NCI-H2107 (cell line): ENCODE measurements around the gene CCDC142.
"Not testable (repeated sequence)": the region's sequence is repeated elsewhere in the genome, so short reads cannot be mapped to it uniquely, and the experiment has no call there.

ENCODE experiments used
- DNase-seq: peaks from one replicate; lab custom pipeline; 2025; lab: John Stamatoyannopoulos, UW

Gene CCDC142

DNA sequence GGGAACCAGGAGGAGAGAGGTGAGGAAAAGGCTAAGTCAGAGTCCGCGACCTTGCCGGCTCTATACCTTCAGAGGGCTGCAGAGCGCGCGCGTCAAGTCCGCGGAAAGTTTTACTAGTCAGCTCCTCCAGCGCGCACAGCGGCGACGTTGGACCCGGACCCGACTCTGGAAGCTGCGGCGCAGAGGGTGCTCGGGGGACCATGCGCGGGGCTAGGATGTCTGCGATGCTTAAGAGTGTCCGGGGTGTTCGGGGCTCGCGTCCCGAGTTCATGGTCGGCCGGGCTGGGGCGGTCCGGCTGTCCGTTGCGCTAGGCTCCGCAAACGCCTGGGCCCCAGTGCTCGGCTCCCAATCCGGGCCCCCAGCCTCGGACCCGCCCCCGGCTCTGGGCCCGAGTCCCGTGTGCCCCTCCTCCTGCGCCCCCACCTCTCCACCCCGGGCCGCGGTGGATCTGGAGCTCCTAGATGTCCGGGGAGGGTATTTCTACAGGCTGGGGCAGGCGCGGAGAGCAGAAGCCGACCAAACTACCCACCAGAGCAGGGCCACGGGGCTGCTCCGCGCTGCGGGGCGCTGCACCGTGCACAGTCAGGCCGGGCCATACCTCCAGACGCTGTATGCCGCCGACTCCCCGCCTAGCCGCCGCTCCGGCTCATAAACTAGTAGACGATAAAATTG, 16.6 kb upstream of the CCDC142 start, which contains the start of gene LBX2:
TSS of gene LBX2 (minus strand) at position 337 of the 673 bp plus-strand sequence. CDS start at position 271, 66 bp downstream.
- DNase-seq = no peak

DNA sequence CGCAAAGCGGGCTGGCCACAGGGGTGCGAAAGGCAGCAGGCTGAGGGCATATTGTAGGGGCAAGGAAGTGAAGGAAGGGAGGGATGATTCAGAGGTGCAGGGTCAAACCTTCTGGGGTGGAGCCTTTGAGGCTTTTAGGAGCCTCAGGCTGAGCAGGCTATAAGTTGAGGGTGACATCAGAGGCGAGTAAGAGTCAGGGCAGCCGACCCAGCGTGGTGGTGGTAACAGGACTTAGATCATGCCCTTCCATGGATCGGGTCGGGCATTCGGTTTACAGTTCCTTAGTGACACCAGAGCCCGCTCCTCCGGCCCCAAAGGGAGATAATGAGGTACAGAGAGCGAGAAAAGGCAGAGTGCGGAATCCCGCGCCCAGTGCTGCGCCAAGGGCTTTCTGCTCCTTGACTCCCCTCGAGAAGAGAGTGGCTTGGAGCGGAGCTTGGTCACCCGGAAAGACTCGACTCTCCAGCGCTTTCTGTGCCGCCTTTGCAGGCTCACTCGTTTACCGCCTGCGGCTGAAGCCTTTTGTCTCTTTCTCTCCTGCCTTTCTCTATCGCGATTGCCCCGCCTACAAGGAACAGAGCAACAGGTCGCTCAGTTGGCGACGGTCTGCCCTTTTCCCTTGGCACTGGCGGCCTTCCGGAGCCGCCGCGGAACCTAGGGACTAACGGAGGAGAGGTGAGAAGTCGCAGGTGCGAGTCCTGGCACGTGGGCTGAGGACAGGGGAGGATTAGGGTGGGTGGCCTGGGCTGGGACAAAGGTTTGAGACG, 15.9 kb upstream of the CCDC142 start:
- no peak for DNase-seq

- DNase-seq = no peak
These were observed 15.1 kb upstream of the CCDC142 start for GRCh38 chr2:74497777-74498499.

- DNase-seq = no peak
These were observed 14.4 kb upstream of the CCDC142 start for GRCh38 chr2:74496997-74497776.

DNA sequence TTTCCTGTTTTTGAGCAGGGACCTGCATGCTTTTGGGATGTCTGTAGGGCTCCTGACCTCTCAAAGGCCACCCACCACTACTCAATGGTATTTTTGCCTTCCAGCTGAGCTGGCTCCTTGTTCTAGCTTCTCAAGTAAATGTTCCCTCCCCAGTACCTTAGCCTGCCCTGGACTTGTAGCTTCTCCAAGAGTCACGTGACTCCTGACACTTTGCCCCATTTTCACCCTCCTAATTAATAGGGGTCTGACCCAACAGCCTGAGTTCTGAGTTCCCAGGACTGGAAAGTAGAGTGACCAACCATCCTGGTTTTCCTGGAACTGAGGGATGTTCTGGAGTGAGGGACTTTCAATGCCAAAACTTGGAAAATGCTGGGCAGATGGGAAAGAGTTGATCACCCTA, 12.6 kb upstream of the CCDC142 start:
- no peak for DNase-seq

DNA sequence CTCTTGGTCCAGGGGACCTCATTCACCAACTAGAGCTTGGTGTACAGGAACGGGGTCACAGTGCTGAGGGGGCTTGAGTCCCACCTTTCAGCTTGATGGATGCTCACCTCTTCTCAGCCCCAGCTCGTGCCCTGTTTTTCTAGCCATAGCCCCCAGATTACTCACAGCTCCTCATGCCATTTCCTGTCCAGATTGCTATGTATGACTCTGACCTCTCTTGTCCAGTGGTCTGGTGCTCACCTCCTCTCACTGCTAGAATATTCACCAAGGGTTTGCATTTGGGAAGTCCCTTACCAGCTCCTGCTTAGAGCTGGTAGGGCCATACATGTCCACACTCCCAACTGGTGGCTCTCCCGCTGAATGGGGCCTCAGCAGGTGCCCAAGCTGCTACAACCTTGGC, 10.7 kb upstream of the CCDC142 start:
- no peak for DNase-seq

GRCh38 chr2:74491648-74492544, 9.1 kb upstream of the CCDC142 start:
- DNase-seq = no peak

DNA sequence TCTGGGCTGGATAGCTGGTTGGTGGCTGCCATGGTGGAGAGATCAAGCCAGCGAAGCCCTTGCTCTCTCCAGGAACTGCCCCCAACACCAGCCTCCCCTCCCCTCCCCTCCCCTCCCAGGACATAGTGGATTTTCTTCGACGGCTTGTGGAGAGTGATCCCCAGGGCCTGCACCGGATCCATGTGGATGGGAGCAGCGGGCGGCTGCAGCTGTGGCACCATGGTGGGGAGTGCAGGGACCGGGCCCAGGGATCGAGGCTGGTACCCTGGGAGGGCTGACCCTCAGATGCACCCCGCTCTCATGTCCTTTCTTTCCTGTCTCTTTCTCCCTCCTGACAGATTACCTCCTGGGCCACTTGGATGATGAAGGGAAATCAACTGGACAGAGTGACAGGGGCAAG, 7.1 kb upstream of the CCDC142 start:
- no peak for DNase-seq

GRCh38 chr2:74488643-74489481, 6.1 kb upstream of the CCDC142 start:
- DNase-seq = no peak

DNA sequence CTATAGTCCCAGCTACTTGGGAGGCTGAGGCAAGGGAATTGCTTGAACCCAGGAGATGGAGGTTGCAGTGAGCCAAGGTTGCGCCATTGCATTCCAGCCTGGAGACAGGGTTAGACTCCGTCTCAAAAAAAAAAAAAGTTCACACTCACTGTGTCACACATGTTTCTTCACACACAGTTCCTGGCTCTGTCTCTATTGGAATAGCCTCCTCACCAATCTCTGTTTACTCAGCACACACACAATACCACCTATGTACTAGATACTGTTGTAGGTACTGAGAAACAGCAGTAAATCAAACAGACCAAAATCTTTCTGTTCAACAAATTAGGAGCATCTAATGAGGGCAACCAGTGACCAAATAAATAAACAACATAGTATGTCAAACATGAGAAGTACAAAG, 3.3 kb upstream of the CCDC142 start:
- no peak for DNase-seq

DNA sequence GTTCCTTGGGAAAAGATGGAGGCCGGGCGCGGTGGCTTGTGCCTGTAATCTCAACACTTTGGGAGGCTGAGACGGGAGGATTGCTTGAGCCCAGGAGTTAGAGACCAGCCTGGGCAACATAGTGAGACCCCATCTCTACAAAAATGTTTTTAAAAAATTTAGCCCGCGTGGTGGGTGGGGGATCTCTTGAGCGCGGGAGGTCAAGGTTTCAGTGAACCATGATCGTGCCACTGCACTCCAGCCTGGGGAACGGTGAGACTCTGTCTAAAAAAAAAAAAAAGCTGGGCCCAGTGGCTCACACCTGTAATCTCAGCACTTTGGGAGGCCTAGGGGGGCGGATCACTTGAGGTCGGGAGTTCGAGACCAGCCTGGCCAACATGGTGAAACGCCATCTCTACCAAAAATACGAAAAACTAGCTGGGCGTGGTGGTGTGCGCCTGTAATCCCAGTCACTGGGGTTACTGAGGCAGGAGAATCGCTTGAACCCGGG, 922 bp upstream of the CCDC142 start:
- DNase-seq = not testable (repeated sequence)

DNA sequence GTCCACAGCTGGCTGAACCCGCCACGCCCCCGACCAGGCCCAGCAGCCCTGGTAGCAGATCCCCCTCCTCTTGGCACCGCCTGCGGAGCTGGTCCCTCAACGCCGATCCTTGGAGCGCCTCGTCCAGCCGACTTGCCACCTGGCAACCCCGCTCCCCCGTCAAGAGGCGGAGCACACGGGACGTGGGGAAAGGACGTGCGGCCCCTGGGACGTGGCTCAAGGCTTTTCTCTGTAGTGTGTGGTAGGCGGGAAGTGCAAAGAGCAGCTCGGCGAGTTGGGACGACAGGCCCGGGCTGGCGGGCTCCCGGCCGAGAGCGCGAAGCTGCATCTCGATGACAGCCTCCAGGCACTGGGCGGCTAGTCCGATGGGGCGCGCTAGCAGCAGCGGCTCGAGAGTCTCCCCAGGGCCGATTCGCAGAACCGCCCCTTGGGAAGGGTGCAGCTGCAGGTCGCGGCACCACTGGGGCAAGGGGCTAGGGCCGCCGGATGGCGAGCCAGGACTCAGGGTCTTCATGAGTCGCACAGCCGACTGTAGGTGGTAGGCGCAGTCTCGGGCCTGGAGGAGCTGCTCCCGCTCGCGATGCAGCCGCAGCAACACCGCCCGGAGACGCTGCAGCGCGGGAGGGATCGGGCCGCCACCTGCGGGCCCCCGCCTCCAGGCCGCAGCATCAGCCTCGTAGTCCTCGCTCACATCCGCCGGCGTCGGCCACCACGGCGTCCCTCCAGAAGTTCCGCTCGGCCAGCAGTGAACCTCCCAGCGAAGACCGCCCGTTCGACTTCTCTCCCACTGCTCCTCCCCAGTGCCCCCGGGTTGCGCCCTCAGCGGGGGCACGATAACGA, 617 bp downstream of the CCDC142 start:
- DNase-seq = no peak

GRCh38 chr2:74481431-74481830, 1.4 kb downstream of the CCDC142 start:
- no peak for DNase-seq

GRCh38 chr2:74474899-74475298, 7.9 kb downstream of the CCDC142 start:
- DNase-seq = no peak

DNA sequence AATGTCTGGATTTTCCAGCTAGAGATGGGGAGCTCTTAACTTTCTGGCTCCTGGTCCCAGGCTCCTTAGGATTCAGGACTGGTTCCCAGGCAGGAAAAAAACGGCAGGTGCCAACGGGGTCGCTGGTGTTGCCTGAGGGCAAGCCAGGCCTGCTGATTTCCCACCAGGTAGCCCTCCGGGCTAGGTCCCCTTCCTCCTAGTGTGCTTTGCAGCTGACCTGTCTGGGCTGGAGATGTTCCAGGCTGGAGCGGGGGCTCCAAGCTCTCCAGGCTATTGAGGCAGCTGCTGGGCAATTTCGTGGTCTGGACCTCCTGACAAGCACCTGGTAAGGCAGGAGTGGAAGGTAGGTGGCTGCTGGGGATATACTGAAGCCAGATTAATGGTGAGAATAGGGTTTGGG, 8.3 kb downstream of the CCDC142 start:
- no peak for DNase-seq

DNA sequence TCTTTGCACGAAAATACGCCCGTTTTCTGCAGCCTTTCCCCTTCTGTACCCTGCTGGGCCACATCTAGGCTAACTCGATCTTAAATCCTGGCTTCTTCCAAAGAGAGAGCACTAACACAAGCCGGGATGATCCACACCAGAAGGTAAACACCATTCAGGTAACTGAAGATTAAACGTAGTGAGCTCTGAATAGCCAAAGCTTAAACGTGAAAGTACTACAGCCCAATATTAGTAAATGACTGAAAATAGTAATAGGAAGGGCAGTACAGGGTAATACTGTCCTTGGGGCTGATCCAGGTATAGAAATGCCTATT, 9.9 kb downstream of the CCDC142 start:
- DNase-seq = no peak

- DNase-seq = peak; percentile 89
These were observed 10.5 kb downstream of the CCDC142 start, which contains the start of gene MRPL53 for GRCh38 chr2:74472086-74472944. TSS of gene MRPL53 (minus strand) at chr2:74472680. CDS start at chr2:74472660, 20 bp downstream.
